ENCODE results near the gene KRT8. TPM values are rescaled to one million over a fixed set of nuclear protein-coding genes. Genes with fewer than 3 reads are reported as not detected.

The KRT8 gene
- polyA plus RNA-seq, 1 donor from 2014 or later: 0.46 TPM

GRCh38 chr12:52879394-52880351 is 25.2 kb downstream of the KRT8 start:
- Histone ChIP-seq H3K27me3 (ENCODE audit: insufficient read depth, low read depth, low read length) (peaks cover 3% of the 10 kb centered on the region), H4K20me1 (ENCODE audit: insufficient read depth) (no peaks in the 10 kb centered on the region), H3K27ac (ENCODE audit: low read length) (no peak overlapping the region), H3K9ac (ENCODE audit: low read length) (no peak overlapping the region), H3K36me3 (ENCODE audit: insufficient read depth, low read length) (no peaks in the 10 kb centered on the region), H3K4me2 (ENCODE audit: low read length) (no peak overlapping the region), H3K9me2 (ENCODE audit: insufficient read depth, low read length) (no peaks in the 10 kb centered on the region), H3K4me3 (ENCODE audit: low read length) (peak overlapping the region; percentile 50), H3K79me2 (replicated peaks; ENCODE audit: insufficient read depth, low read length) (no peaks in the 10 kb centered on the region), H2AFZ (ENCODE audit: low read depth, low read length) (no peak overlapping the region), H3K9me3 (ENCODE audit: low read length) (no peaks in the 10 kb centered on the region), H3F3A (ENCODE audit: insufficient read depth, low read length, poor library complexity, severe bottlenecking) (no peaks in the 10 kb centered on the region)
- TF ChIP-seq SMC3 (conservative IDR thresholded peaks at IDR 0.05; ENCODE audit: poor library complexity) (peak; percentile 98), EZH2 (IDR thresholded peaks at IDR 0.05; ENCODE audit: borderline replicate concordance, insufficient read depth, low read length, poor library complexity, severe bottlenecking) (no peak), TAF1 (IDR thresholded peaks at IDR 0.05; ENCODE audit: low read depth) (no peak), RAD21 (conservative IDR thresholded peaks at IDR 0.05) (peak; percentile 97), CTCF (IDR thresholded peaks at IDR 0.05; ENCODE audit: poor library complexity, severe bottlenecking) (peak; percentile 93)

- peaks cover 9% of the 10 kb centered on the region for H3K27me3 ChIP-seq (ENCODE audit: insufficient read depth, low read depth, low read length)
- no peaks in the 10 kb centered on the region for H3K79me2 ChIP-seq (replicated peaks; ENCODE audit: insufficient read depth, low read length)
- no peaks in the 10 kb centered on the region for H3F3A ChIP-seq (ENCODE audit: insufficient read depth, low read length, poor library complexity, severe bottlenecking)
- H3K27ac ChIP-seq (ENCODE audit: low read length): no peak overlapping the region
- H3K36me3 ChIP-seq (ENCODE audit: insufficient read depth, low read length): no peaks in the 10 kb centered on the region
- no peak overlapping the region for H3K4me2 ChIP-seq (ENCODE audit: low read length)
- H3K9me3 ChIP-seq (ENCODE audit: low read length): no peaks in the 10 kb centered on the region
- H3K4me3 ChIP-seq (ENCODE audit: low read length): no peak overlapping the region
- TF ChIP-seq MXI1 (conservative IDR thresholded peaks at IDR 0.05; ENCODE audit: poor library complexity, severe bottlenecking): no peak
- TF ChIP-seq REST (IDR thresholded peaks at IDR 0.05; ENCODE audit: borderline replicate concordance): no peak
- TF ChIP-seq EP300 (conservative IDR thresholded peaks at IDR 0.05; ENCODE audit: poor library complexity, severe bottlenecking): no peak
- no peak for TF ChIP-seq CTCF (IDR thresholded peaks at IDR 0.05; ENCODE audit: poor library complexity, severe bottlenecking)
- TF ChIP-seq TAF1 (IDR thresholded peaks at IDR 0.05; ENCODE audit: low read depth): no peak
- TF ChIP-seq EZH2 (IDR thresholded peaks at IDR 0.05; ENCODE audit: borderline replicate concordance, insufficient read depth, low read length, poor library complexity, severe bottlenecking): no peak
- TF ChIP-seq POLR2AphosphoS5 (IDR thresholded peaks at IDR 0.05): no peak
- no peak for TF ChIP-seq SMC3 (conservative IDR thresholded peaks at IDR 0.05; ENCODE audit: poor library complexity)
- no peak for TF ChIP-seq RAD21 (conservative IDR thresholded peaks at IDR 0.05)
- no peaks in the 10 kb centered on the region for H3K9me2 ChIP-seq (ENCODE audit: insufficient read depth, low read length)
- H3K9ac ChIP-seq (ENCODE audit: low read length): no peak overlapping the region
- no peaks in the 10 kb centered on the region for H4K20me1 ChIP-seq (ENCODE audit: insufficient read depth)
- no peak overlapping the region for H2AFZ ChIP-seq (ENCODE audit: low read depth, low read length)
These were observed 26.1 kb downstream of the KRT8 start for GRCh38 chr12:52878507-52879393.
